GM19468 (cell line): ENCODE results near the gene AGK.
"Not testable (repeated sequence)": the region's sequence is repeated elsewhere in the genome, so short reads cannot be mapped to it uniquely, and the experiment has no call there.

ENCODE experiments used
- ATAC-seq: cut with Tn5 transposase; IDR thresholded peaks from one replicate; pipeline ENCODE4 v1.9.1; 2021; ENCODE audit warnings: mild to moderate bottlenecking, moderate library complexity, moderate number of reproducible peaks; ENCODE audit not compliant: unreplicated experiment; ENCODE audit errors: extremely low read depth

Gene AGK

DNA sequence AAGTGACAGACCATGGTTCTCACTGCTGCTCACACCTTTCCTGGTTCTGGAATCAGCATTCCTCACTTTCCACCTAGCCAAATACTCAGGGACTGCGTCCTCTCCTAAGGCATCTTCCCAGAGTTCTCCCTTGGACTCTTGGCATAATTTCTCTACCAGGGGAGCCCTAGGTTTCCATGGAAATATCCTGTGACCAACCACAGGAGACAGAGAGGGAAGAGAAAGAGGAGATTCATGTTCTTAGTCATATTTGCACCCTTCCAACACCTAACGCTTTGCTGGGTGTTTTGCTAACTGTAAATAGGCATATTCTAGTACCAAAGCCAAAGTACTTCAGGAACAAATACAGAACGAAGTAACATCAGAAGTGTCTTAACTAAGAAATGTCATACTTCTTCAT lies 122.1 kb downstream of the AGK start:
- no peak for ATAC-seq

DNA sequence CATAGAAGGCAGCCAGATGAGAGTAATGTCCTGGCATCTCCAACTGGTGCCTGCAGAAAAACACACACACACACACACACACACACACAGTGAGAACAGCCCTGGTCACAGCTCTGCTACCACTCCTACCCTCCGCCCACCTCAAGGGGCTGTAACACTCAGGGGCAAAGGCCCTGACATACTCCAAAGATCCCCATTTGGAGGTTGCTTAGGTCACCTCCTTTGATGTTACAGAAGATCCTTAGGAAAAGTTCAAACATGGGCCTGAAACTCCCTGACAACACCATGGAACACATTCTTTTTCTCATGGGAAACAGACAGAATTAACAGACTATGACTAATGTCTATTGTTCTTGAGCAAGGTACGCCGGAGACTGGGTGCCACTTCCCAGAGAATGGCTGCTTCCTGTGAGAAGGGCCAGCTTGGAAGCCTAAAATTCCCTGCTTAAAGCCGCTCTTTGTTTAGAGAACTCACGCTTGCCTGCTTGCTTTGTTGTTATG lies 123.0 kb downstream of the AGK start:
- ATAC-seq, result no peak

DNA sequence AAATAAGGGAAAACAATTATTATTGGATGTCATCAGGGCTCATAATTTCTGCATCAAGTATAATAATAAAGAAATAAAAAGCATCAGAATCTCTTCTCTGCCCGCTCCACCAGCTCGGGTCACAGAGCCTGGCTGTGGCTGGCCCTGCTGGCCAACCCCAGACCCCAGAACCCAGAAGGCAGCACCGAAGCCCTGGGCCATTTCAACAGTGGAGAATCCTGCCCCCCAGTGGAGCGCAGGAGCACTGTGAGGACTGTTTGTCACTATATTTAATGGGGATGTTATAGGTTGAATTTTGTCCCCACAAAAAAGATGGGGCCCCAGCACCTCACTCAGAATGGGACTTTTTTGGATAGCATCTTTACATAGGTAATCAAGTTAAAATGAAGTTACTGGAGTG lies 123.5 kb downstream of the AGK start:
- no peak for ATAC-seq

DNA sequence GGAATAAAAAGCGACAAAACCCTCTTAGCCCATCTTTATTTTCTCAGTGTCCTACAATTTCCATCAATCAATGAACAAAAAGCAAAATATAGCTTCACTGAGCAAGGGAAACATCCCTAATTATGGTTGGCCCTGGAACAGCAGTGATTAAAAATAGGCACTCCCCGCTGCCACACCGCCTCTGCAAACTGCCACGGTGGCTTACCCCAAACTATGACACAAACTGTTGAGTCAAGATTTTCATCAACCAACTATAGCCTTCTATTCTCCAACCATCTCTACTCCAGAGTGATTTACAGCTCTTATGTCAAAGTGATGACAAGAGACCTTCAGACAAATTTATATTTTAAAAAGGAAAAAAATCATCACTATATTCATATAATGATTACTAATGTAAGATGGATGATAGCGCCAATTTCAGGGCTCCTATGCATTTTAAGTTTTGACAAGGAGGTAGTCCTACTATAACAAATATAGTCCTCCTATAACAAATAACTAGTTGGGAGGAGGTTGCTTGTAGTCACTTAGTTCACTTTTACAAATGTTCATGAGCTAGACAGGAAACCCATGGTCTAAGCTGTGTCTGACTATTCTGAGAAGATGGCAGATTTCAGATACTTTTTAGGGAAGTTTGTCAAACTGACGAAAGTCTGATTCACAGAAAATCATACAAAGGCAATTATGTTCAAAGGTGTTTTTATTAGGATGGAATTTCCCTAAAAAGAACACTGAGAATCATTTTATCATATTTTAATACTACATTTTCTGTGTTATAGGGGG lies 124.4 kb downstream of the AGK start:
- no peak for ATAC-seq

DNA sequence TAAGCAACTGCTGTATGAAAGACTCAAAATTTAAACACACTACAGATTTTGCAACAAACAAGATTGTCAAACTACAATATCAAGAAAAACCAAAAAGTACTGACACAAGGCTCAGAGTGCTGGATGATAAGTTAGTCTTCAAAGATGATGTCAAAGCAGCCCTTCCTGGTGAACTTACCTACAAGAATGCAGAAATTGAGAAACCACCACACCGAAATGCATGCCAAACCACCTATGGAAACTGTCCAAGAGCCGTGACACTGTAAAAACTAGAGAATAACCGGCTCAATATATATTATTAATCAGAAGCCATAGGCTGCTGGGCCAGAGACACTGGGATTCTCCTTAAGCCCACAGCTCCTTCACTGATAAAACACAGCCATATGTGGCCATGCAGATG lies 125.4 kb downstream of the AGK start:
- ATAC-seq, result no peak

DNA sequence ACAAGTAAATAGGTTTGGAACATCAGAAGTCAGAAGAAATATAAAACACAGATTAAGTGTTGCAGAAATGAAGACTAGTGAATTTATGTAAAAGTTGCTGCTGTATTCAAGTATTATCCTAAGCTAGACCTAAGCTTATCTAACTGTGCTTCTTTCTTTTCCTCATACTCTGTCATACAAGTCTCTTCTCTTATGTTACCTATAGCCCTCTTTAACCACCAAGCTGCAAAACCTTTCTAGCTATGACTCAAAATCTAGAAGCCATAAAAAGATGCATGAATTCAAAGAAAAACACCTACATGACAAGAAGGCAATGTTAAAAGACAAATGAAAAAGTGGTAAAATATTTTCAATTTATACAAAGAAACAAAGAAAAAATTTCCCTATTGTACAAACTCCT lies 127.8 kb downstream of the AGK start:
- peak; percentile 46 for ATAC-seq

DNA sequence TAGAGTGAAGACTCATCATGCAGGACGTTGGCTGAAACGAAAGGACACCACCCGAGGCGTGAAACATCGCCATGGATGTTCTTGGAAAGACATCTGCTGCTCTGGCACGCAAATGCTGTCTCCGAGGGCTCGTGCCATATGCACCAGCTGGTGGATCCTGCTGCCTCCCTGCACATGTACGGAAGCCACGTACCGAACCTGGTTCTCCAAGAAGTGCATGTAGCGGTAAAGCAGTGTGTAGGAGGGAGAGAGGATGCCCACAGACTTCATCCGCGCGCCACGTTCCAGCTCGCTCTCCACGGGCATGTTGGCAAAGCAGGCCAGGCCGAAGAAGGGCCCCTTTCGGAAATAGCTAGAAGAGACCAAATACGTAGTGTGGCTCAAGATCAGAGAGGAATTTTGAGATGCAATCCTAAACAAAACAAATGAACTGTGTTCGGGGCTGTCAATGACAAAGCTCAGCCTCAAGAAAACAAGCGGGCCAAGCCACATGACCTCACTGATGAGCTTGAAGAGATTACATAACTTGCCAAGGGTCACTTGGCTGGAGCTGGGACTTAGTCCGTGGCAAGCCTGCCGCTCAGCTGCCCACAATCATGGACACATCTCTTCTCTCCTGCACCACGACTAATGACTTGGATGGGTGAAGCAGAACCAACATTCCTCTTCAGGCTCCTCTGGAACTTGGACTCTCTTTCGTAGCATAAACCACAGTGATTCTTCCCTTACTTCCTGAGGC lies 134.2 kb downstream of the AGK start:
- ATAC-seq, result no peak

DNA sequence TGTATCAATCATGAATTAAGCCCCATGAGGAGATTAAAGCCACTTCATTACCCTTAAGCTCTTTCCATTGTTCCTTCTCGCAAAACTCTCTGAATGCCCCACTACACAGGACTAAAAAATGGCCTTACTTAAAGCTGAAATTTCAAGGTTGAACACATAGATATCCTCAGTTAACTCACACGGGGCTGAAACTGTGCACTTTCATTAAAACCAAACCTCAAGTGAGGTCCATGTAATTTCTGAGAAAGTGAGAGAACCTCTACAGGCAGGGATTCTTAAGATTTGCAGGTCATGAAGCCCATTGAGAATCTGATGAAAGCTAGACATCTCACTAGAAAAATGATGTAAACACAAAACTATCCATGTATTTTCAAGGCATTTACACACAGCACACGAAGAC lies 134.9 kb downstream of the AGK start:
- ATAC-seq, result no peak

DNA sequence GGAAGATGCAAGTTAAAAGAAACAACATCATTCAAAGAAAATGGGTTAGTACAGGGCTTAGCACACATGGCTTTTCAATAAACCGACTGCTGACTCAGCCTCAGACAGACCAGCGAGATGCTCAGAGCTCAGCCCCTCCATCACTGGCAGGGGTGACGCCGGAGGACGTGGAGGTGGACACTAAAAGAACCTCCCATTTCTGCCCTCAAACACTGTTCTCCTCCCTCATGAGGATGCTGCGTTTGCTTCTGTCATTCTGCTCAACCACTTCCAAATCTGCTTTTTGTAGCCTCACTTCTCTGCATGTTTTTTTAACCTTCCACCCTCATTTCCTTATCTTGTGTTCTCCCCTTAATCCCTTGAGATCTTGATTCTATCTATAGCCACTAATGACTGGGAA lies 135.5 kb downstream of the AGK start:
- ATAC-seq, result no peak

DNA sequence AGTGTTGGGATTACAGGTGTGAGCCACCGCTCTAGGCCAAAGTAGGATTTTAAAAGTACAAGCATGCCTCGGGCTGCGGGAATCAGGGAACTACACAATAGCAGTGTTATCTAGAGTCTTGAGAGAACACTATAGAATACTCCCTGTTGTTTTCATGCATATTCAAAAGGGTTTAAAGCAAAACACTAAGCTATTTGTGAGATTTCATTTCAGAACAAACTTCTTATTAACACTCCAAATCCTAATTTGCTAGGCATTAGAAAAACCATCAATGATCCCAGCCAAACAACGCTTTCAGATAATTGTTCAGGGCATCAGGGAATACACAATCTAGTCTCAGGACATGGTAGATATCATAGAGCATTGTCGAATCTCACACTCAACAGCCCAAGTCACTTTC lies 136.8 kb downstream of the AGK start:
- no peak for ATAC-seq

DNA sequence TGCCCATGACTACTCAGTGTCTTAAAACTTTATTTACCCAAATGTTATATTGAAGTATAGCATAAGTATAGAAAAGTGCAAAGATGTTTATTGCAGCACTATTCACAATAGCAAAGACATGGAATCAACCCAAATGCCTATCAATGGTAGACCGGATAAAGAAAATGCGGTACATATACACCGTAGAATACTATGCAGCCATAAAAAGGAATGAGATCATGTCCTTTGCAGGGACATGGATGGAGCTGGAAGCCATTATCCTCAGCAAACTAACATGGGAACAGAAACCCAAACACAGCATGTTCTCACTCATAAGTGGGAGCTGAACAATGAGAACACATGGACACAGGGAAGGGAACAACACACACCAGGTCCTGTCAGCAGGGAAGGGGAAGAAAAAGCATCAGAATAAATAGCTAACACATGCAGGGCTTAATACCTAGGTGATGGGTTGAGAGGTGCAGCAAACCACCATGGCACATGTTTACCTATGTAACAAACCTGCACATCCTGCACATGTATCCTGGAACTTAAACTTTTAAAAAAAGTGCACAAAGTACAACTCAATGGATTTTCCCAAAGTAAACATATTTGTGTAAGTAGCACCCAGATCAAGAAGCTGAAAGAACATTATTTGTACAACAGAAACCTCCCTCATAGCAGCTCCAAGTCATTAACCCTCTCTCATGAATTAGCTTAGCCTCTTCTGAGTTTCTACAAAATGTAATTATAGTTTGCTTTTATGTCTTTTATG lies 138.0 kb downstream of the AGK start:
- ATAC-seq, result not testable (repeated sequence)

DNA sequence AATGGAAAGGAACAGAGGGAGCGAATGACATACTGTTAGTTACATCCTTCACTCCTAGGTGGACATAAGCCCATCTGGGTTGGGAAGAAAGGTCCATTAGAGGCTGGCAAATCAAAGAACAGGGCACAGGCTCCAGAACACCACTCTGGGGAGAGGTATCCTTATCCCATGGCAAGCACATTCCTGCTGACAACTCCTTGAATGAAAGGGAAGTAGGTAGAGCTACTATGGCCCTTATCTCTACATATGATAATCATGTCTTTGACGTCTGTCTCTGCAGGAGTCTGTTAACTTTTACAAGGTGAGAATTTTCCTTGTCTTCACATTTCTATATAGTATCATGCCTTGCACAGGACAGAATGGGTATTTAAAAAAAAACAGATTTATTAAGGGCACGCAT lies 140.3 kb downstream of the AGK start:
- ATAC-seq, result no peak

DNA sequence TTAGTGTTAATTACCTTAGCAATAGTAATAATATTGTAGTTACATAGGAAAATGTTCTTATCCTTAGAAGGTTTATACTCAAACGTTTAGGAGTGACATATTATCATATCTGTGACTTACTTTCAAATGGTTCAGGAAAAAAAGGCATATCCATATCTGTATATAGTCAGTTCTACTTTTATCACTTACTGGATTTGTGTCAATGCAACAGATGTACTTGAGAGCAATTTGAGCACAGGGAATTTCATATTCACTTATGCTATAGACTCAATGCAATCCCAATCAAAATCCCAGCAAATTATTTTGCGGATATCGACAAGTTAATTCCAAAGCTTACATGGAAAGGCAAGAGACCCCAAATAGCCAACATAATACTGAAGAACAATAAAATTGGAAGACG lies 140.8 kb downstream of the AGK start:
- no peak for ATAC-seq

DNA sequence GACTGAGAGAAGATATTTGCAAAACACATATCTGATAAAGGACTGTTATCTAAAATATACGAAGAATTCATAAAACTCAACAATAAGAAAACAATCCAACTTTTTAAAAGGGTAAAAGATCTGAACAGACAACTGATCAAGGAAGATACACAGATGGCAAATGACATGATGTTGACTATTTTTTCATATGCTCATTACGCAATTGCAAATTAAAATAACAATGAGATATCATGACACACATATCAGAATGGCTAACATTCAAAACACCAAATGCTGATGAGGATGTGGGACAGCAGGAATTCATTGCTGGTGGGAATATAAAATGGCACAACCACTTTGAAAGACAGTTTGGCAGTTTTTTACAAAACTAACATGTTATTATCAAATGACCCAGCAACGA lies 141.9 kb downstream of the AGK start:
- no peak for ATAC-seq

DNA sequence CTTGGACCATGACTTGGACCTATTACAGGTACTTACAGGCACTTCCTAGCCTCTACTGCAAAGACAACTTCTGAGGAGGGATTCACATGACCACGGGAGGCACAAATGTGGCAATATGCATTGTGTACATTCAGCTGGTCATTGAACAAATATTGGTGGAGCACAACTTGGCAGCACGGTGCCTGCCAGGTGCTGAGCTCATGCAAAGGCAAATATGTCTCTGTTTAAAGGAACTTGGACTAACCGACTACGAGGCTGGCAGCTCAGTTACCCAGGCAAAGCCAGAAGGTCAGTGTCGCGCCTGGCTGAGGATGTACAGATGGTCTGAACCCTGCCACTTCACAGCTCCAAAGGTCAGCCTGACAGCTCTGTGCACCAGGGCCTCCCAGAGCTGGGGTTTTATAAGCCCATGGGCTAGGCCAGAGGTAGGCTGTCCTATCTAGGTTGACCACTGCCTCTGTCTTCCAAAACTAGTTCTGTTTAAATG lies 144.6 kb downstream of the AGK start:
- no peak for ATAC-seq

DNA sequence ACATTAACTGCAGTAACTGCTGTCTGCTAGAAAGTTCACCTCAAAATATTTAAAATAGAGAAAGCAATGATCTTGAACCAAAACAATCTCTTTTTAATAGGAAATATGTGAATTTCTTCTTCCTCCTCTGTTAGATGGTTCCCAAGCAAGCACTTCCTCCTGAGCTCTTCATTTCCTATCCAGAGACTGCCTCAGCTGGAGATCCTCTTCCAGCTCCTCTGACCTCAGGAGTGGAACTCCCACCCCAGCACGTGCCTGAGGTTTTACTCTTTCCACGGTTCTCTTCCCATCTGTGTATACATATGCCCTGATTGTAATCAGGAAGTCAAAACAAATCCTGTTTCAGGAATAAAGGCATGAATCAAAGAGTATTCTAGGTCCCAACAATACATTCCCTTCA lies 145.1 kb downstream of the AGK start:
- no peak for ATAC-seq

DNA sequence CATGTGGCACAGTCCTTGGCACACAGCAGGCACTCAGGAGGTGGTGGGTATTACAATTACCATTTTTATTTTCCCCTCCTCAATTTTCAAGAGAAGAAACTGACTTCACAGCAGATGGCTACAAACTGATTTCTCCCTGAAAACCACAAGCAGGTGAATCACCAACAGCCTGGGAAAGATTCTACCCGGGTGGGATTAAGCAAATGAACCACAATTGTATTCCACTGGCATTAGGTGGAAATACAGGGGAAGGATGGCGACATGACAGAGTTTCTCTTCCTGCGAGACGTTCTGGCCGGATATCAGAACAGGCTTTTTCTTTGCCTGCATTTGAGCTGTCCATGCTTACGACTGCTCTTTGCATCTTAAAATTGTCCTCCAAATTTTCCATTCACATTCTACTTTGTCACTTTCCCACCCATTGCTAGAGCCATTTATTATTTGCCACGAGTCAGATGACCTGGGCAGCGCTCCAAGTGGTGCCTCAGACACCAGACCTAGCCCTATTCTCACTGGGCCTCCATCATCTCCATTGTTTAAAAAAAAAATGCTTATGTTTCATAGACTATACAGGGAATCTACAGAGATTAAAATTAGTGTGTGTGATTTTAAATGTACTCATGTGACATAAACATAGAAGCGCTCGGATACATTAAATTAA lies 146.1 kb downstream of the AGK start:
- no peak for ATAC-seq

DNA sequence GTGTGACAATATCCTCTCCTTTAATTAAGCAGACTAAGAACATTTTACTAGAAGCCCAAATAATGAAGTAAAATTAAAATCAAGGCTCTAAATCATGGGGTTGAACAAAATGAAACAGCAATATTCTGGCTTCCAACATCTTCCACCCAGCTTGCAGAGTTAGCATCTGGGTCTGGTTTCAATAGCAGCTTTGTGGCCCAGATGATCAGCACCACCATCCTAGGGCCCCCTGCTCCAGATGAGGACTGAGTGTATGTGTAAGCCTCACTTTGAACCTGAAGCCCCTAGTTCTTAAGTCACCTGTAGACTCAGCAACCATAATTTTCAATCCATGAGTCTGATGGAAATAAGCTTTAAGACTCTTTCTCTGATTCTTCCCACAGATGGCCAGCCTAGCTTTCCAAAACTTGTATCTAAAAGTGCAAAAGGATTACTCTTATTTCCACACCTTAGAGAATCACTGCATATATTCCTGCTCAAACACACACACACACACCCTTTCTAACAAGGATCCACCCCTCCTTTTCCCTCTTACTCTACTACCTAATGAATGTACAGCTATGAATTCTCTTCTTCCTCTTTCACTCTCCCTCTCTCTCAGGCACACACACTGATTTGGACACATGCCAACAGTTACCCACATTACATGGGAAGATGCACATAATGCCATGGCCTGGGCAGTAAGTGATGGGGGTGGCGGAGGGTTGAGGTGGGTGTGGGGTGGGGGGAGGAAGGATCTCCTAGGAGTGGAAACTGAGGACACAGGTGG lies 147.2 kb downstream of the AGK start:
- no peak for ATAC-seq

DNA sequence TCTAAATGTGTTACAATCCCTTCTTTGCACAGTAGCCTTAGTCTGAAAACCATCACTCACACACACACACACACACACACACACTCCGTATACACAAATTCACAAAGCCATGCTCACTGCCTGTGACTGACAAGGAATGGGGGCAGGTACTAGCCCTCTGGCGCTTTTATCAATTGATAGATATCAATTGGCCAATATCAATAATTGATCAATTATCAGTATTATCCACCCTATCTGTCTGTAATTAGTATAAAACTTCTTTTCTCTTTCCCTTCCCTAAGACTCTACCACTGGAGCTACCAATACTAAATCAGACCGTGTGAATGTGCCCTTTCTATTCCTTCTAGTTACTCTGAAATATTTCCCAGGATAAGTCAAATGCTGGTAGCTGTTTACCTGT lies 148.7 kb downstream of the AGK start:
- ATAC-seq, result no peak
